PC-9 (cell line): ENCODE measurements around the gene FAM229A.

Experiments used
- EZH2 ChIP-seq: fragments of 200-600 bp; sonication (generic); IDR thresholded peaks from 2 replicates; pipeline ENCODE4 v1.8.0; 2017; ENCODE audit warnings: antibody characterized with exemption, low read depth
- TF ChIP-seq, protein P1 (sequence below): fragments of 200-600 bp; sonication (generic); conservative IDR thresholded peaks from 2 replicates; pipeline ENCODE4 v1.6.1; 2017; ENCODE audit warnings: mixed run types, antibody characterized with exemption, mild to moderate bottlenecking, moderate library complexity

DNA sequence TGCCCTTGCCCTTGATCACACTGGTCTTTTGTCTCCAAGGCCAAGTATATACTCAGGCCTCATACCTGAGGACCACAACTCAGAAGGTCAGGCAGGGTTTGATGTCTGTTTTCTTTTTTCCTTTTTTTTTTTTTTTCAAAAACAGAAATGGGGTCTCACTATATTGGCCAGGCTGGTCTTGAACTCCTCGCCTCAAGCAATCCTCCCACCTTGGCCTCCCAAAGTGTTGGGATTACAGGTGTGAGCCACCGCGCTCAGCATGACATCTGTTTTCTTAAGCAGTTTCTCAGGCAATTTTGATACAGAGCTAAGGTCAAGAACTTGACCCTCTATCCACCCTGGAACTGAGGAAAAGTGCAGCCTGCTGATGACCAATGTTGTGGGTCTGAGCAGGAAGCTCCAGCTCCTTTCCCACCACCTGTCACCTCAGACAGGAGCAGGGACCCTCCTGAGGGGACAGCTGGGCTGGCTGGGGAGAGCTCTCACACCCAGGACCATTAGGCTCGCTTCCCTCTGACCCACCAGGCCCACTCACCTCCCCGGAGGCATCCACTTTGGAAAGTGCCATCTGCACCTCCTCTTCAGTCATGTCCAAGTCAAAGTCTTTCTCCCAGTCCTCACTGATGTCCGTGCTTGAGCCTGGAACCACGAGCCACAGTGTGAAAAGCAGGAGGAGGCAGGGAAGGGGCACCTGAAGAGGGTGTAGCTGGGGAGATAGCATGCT, 5.8 kb upstream of the FAM229A start:
- no peak for TF ChIP-seq EZH2
- TF ChIP-seq, protein P1, sequence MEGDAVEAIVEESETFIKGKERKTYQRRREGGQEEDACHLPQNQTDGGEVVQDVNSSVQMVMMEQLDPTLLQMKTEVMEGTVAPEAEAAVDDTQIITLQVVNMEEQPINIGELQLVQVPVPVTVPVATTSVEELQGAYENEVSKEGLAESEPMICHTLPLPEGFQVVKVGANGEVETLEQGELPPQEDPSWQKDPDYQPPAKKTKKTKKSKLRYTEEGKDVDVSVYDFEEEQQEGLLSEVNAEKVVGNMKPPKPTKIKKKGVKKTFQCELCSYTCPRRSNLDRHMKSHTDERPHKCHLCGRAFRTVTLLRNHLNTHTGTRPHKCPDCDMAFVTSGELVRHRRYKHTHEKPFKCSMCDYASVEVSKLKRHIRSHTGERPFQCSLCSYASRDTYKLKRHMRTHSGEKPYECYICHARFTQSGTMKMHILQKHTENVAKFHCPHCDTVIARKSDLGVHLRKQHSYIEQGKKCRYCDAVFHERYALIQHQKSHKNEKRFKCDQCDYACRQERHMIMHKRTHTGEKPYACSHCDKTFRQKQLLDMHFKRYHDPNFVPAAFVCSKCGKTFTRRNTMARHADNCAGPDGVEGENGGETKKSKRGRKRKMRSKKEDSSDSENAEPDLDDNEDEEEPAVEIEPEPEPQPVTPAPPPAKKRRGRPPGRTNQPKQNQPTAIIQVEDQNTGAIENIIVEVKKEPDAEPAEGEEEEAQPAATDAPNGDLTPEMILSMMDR = no peak
